GM18507 (cell line): ENCODE data around the gene ARL15.

Experiments
- DNase-seq: peaks from one replicate; pipeline ENCODE4 v3.0.0; 2011; ENCODE audit warnings: low read depth; ENCODE audit not compliant: insufficient read length; ENCODE audit errors: extremely low spot score
- FAIRE-seq: peaks from 2 replicates; lab custom pipeline; 2011; peaks lifted over from hg19 to GRCh38; lab: Jason Lieb, UNC

ARL15 gene

GRCh38 chr5:54120473-54120872 lies 189.9 kb downstream of the ARL15 start:
- DNase-seq (no peak), FAIRE-seq (no peak)

- no peak for DNase-seq
- no peak for FAIRE-seq
Observed at GRCh38 chr5:54117957-54118356, 192.4 kb downstream of the ARL15 start.

DNA sequence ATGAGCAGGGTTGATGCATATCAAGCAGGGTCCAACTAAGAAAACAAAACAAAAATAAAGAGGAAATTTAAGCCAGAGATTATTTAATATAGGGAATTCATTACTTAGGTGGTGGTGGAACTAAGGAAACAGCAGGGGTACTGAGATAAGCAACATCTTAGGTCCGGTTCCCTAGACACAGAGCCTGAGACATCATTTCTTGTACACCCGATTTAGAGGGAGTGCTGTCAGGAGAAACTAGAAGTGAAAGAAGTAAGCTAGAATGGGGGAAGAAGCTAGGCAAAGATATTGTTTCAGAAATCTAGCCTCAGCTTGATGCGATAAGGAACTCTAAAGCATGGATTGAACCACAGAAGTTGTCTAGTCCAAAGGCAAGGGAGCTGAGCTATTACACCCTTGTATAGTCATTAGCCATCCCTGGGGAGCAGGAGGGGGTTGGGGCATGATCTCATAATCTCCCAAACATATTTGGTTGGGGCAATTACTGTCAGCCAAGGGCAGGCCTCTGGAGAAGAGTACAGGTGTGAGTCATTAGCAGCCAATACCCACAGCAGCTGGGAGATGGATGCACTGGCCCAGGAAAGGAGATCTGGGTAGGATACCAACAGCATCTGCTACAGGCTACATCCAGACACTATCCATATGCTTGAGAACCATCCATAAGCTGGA lies 194.5 kb downstream of the ARL15 start:
- DNase-seq (no peak), FAIRE-seq (no peak)

- DNase-seq, result no peak
- no peak for FAIRE-seq
Observed at GRCh38 chr5:54113060-54113459, 197.3 kb downstream of the ARL15 start.

DNA sequence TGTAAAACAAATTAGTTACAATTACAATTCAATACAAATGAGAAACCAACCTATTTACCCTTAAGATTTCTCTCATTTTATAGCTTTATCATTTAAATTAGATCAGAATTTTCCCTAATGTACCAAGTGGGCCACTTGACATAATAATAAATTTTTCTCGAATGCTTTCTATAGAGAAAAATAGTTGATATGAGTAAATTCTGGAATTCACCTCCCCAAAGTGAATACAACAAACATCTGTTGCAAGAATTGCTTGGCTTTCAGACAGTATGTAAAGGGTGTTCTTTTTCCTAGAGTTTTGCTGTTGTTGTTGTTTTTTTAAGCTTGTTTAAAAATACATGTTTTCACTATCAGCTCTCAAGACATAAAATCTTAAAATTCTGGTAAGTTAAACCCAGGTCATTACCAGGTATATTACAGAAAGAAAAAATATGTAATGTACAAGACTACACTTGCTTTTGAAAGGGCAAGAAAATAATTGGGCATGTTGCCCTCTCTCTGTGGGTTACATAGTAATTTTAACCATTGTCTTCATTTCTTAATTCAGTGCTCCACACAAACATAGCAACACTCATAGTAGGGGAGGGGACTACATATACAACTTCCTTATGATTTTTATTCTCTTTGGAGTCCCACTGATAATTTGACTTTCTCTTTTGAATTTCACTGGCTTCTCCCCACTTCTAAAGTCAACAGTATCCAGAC lies 200.6 kb downstream of the ARL15 start:
- FAIRE-seq (peak; percentile 42), DNase-seq (no peak)

DNA sequence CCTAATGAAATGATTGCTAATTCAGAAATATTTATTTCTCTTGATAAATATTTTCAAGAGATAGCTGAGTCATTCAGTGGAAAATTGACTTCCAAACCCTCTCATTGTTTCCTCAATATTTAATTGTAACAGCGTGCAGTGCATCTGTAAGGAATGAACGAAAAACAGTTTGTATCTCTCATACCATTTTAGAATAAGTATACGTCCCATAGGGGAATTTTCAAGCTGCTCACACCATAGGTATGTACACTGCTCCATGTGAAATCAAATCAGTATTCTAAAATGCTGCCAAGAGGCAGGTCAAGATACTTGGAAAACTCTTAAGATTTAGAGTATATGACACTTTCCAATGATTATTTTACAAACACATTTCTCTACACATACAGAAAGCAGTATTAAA lies 202.2 kb downstream of the ARL15 start:
- FAIRE-seq (no peak), DNase-seq (no peak)

- DNase-seq, result no peak
- FAIRE-seq, result no peak
Observed at GRCh38 chr5:54103871-54104270, 206.5 kb downstream of the ARL15 start.

DNA sequence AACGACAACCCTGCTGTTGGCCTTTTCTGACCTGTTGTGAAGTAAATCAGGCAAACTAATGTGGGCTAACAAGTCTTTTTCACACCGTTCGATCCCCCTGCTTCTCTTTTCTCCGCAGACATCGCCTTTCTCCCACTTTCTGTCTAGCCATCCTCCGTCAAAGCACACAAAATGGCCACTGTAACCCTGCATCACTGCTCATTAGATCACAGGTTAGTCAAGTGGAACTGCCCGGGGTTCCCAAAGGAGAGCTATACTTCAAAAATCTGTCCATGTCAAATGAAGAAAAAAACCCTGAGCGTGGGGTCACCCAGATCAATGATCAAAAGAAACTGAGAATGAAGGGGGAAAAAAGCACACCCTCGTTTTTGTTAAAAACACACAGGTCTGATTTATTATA lies 212.1 kb downstream of the ARL15 start:
- DNase-seq, result no peak
- FAIRE-seq, result no peak

DNA sequence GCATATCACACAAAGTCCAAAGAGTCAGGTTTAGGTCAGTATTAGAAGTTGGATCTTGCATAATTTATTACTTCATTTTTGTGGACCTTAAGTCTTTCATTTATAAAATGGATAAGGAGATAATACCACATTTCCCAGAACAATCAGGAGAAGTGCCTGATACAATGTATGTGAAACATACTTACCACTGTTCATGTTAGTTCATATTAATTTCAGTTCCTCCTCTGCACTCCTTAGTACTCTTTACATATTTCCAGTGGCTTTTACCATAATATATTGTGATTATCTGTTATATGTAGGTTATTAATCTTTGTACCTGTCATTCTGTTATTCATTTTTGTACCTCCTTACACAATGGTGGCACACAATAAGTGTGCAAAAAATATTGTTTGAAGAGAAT lies 214.4 kb downstream of the ARL15 start:
- no peak for FAIRE-seq
- no peak for DNase-seq

DNA sequence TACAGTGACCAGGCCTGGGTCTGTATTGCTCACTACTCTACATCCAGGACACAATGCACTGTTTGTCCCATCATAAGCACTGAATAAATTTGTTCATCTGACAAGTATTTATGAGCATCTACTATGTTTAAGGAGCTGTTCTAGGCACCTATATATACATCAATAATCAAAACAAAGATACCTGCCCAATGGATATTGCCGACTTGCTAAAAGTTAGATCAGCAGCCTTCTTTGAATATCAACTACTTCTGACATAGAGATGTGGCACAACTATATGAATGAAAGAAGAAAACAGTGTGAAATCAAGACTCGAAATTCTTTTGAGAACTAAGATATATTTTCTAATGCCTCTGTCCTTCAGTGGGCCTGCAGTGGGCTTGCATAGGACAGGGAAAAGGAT lies 215.7 kb downstream of the ARL15 start:
- FAIRE-seq, result no peak
- DNase-seq, result no peak

DNA sequence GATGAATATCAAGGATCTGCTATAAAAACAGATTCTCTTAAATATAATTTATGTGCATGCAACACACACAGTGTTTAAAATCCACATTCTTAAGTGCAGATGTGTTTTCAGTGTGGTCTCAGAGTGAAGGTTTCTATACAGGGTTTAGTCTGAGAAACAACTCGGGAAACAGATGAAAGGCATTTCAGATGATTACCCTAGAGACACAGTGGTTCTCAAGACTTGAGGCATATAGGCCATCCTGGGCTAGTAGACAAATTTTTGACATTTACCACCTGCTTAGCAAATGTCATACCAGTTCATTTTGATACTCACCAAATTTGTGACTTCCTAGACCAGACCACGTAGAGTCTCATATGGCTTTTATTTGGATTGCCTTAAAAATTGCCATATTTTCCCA lies 216.5 kb downstream of the ARL15 start:
- DNase-seq, result no peak
- FAIRE-seq, result no peak

- FAIRE-seq, result no peak
Observed at GRCh38 chr5:54093081-54093492, 217.3 kb downstream of the ARL15 start.

DNA sequence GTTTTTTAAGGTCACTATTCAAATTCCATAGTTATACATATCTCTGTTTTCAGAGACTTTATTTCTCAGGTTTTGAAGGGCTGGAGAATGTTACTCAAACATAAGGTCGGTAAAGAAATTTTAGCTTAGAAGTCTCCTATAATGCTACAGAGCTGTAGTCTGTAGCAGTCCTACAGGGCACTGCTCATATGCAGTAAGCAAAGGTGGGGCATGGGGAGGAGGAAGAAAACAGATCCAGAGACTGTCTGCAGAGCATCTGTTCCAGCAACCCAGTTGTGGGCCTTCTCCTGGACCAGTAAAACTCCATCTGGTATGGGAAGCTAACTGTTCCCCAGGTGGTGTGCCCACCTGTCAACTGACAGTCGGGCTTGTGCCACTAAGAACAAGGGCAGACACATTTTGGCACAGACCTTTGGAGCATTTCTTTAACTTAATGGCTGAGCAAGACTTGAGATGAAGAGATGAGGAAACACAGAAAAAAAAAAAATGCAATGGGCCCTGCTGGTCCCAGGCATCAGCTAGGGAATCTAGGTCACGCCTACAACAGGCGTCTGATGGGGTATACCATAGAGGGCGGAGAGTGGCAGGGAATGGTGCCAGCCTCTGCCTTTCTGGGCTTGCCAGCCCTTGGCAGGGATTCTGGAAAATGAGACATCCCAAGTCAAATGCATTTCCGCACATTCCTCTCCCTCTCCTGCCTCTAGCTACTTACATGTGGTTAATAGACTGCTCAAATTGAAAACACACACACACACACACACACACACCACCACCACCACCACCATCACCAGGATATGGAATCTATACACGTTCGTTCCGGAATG lies 218.9 kb downstream of the ARL15 start:
- DNase-seq, result no peak
- FAIRE-seq, result no peak

More at GRCh38 chr5:54093081-54093492, 217.3 kb downstream of the ARL15 start:
- DNase-seq, result no peak

DNA sequence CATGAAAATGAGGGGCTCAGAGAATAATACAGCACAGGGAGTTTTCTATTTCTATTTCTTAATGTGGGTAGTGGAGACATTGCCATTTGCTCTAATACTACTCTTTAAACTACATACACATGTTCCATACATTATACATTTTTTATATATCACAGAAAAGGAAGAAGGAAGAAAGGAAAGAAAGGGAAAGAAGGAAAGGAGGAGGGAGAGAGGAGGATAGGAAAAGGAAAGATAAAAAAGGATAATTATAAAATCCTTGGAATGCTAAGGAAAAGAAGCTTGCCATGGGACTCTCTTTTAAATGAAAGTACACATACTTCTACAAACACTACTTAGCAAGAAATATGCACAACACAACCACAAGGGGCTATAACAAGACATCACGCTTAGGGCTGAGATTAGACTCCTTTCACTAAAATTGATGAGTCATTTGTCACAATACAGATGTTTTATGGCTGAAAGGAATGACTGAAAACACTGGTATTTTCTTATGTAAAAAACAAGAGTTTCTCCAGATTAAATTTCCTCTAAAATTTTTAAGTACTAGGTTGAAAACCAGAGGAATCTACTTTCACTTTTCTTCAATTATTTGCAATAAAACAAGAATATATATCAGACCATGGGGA lies 219.8 kb downstream of the ARL15 start:
- FAIRE-seq (no peak), DNase-seq (no peak)

GRCh38 chr5:54088081-54088480 lies 222.3 kb downstream of the ARL15 start:
- FAIRE-seq, result no peak

DNA sequence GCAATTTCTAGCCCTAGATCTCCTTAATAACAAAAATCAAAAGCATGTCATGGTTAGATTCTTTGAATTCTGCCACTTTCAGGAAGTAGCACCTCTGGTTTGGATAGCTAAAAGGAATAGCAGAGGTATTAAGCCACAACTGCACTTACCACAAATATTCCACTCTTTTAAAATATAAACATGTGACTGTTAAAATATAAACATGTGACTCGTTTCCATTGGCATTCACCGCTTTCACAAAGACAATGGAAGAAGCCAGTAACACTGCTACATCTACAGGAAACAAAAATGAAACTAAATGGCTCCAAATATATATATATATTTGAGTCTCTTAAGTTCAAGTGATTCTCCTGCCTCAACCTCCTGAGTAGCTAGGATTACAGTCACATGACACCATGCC lies 222.9 kb downstream of the ARL15 start:
- no peak for DNase-seq
- no peak for FAIRE-seq

More at GRCh38 chr5:54088081-54088480, 222.3 kb downstream of the ARL15 start:
- DNase-seq, result no peak

GRCh38 chr5:54086191-54086590 lies 224.2 kb downstream of the ARL15 start:
- FAIRE-seq, result no peak
- DNase-seq, result no peak

- FAIRE-seq, result no peak
- DNase-seq, result no peak
Observed at GRCh38 chr5:54084696-54085095, 225.7 kb downstream of the ARL15 start.

DNA sequence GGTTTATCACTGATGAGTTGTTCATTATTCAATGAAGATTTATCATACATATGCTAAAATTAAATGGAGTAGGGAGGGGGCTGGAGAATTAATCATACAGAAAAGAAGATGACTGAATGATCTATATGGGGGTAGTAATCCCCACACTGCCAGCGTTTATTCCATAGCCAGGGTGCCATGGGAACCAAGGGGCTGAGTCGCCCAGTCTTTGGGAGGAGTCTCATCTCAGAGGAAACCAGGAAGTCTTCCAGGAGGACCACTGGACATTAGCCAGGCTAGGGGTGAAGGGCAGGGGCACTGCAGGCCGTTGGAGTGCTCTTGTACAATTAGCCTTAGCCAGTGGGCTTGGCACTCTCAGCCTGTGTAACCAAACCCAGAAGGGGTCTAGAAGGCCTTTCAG lies 226.5 kb downstream of the ARL15 start:
- DNase-seq, result no peak
- no peak for FAIRE-seq

DNA sequence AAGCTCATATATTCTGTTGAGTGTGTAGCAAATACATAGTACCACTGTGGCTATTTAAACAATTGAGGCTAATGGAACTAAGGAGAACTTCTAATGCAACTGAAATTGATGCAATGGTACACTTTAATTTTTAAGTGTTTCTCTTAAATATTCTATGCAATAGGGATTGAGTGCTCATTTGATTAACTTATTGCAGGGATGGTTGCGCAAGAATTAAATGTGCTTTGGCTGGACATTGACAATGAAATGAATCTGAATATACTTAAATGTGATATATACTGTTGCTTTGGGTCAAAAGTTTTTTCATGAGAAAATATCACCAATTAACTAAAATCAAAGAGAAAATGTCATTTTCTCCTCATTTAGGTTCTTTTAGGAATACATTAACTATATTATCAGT lies 227.1 kb downstream of the ARL15 start:
- DNase-seq (no peak), FAIRE-seq (no peak)
